ENCODE results near the gene MARCHF10. TPM values are rescaled to one million over a fixed set of nuclear protein-coding genes. Genes with fewer than 3 reads are reported as not detected.
A peak's percentile ranks its signal among the peaks of the same experiment; 100 is the strongest.
"Not testable (repeated sequence)": the region's sequence is repeated elsewhere in the genome, so short reads cannot be mapped to it uniquely, and the experiment has no call there.

Gene MARCHF10
- total RNA-seq, 1 donor from 2014 or later: not detected

- no peaks in the 10 kb centered on the region for H3K9me3 ChIP-seq (replicated peaks)
- peaks cover 32% of the 10 kb centered on the region for H3K4me1 ChIP-seq
- no peak overlapping the region for H3K27ac ChIP-seq (replicated peaks)
- H3K4me3 ChIP-seq: no peak overlapping the region
- TF ChIP-seq CTCF (IDR thresholded peaks at IDR 0.05; ENCODE audit: borderline replicate concordance): no peak
- peaks cover 31% of the 10 kb centered on the region for H3K27me3 ChIP-seq (ENCODE audit: low read depth)
- intact Hi-C loops (cut with micrococcal nuclease): no loop called here
- no peaks in the 10 kb centered on the region for H3K36me3 ChIP-seq
- DNase-seq: no peak
Measured at GRCh38 chr17:62700964-62701705, 107.0 kb downstream of the MARCHF10 start.

GRCh38 chr17:62698459-62698858, 109.7 kb downstream of the MARCHF10 start:
- peaks cover 23% of the 10 kb centered on the region for H3K4me1 ChIP-seq
- H3K4me3 ChIP-seq; H3K9me3 ChIP-seq (replicated peaks); DNase-seq; H3K36me3 ChIP-seq; H3K27ac ChIP-seq (replicated peaks); intact Hi-C loops (cut with micrococcal nuclease): not testable (repeated sequence)
- H3K27me3 ChIP-seq (ENCODE audit: low read depth): peaks cover 21% of the 10 kb centered on the region

- Histone ChIP-seq H3K9me3 (replicated peaks) (no peaks in the 10 kb centered on the region), H3K36me3 (no peaks in the 10 kb centered on the region), H3K27ac (replicated peaks) (no peak overlapping the region), H3K4me1 (peaks cover 26% of the 10 kb centered on the region), H3K27me3 (ENCODE audit: low read depth) (peaks cover 8% of the 10 kb centered on the region), H3K4me3 (no peak overlapping the region)
- no peak for TF ChIP-seq CTCF (IDR thresholded peaks at IDR 0.05; ENCODE audit: borderline replicate concordance)
- no peak for DNase-seq
- intact Hi-C loops (cut with micrococcal nuclease): no loop called here
Measured at GRCh38 chr17:62696726-62697490, 111.2 kb downstream of the MARCHF10 start.

GRCh38 chr17:62696256-62696655, 111.9 kb downstream of the MARCHF10 start:
- H3K4me1 ChIP-seq: peaks cover 26% of the 10 kb centered on the region
- no peak for DNase-seq
- peaks cover 3% of the 10 kb centered on the region for H3K27me3 ChIP-seq (ENCODE audit: low read depth)
- no peaks in the 10 kb centered on the region for H3K36me3 ChIP-seq
- no peak overlapping the region for H3K4me3 ChIP-seq
- no peak for TF ChIP-seq CTCF (IDR thresholded peaks at IDR 0.05; ENCODE audit: borderline replicate concordance)
- intact Hi-C loops (cut with micrococcal nuclease): no loop called here
- H3K9me3 ChIP-seq (replicated peaks): no peaks in the 10 kb centered on the region
- H3K27ac ChIP-seq (replicated peaks): no peak overlapping the region

- H3K9me3 ChIP-seq (replicated peaks); H3K36me3 ChIP-seq; intact Hi-C loops (cut with micrococcal nuclease); H3K27me3 ChIP-seq (ENCODE audit: low read depth); DNase-seq: not testable (repeated sequence)
- Histone ChIP-seq H3K27ac (replicated peaks) (peak overlapping the region; percentile 66), H3K4me1 (peaks cover 26% of the 10 kb centered on the region), H3K4me3 (peak overlapping the region; percentile 32)
Measured at GRCh38 chr17:62695093-62695738, 112.9 kb downstream of the MARCHF10 start.

- no peak for DNase-seq
- peaks cover 26% of the 10 kb centered on the region for H3K4me1 ChIP-seq
- H3K4me3 ChIP-seq: no peak overlapping the region
- H3K36me3 ChIP-seq: no peaks in the 10 kb centered on the region
- H3K27me3 ChIP-seq (ENCODE audit: low read depth): no peaks in the 10 kb centered on the region
- no peaks in the 10 kb centered on the region for H3K9me3 ChIP-seq (replicated peaks)
- TF ChIP-seq CTCF (IDR thresholded peaks at IDR 0.05; ENCODE audit: borderline replicate concordance): no peak
- intact Hi-C loops (cut with micrococcal nuclease): no loop called here
- peak overlapping the region; percentile 46 for H3K27ac ChIP-seq (replicated peaks)
Measured at GRCh38 chr17:62693616-62694409, 114.3 kb downstream of the MARCHF10 start.

Data from left ventricle myocardium inferior (tissue), 1 donor.